ENCODE results near the gene GALE. TPM values are rescaled to one million over a fixed set of nuclear protein-coding genes. Genes with fewer than 3 reads are reported as not detected.

GALE gene
- total and polyA plus RNA-seq, 2 donors (not counting 1 experiment from before 2014, with no cell fraction given): 11.9 to 16.0 TPM

DNA sequence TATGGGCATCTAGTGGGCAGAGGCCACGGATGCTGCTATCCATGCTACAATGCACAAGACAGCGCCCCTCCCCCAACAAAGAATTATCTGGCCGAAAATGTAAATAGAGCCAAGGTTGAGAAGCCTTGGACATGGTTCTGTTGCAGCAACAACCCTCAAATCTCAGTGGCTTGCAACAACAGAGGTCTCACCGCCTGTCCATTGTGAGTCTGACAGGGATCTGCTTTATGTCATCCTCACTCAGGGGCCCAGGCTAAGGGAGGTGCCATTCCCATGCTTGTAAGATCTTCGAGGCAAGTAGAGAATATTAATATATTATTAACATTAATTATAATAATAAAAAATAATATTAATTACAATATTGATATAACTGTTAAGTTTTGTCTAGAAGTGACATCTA lies 31.8 kb downstream of the GALE start:
- H4K20me1 ChIP-seq (ENCODE audit: control insufficient read depth, extremely low read depth, insufficient read depth, low read length): no peaks in the 10 kb centered on the region
- H3K9me3 ChIP-seq (ENCODE audit: control insufficient read depth, insufficient read depth, low read depth, low read length): no peaks in the 10 kb centered on the region
- no peak for DNase-seq (ENCODE audit: low read depth in 2 of 2)
- no peaks in the 10 kb centered on the region for H3K79me2 ChIP-seq (ENCODE audit: control insufficient read depth, insufficient read depth, low read length)
- peaks cover 2% of the 10 kb centered on the region for H3K36me3 ChIP-seq (ENCODE audit: control insufficient read depth, insufficient read depth, low read length)
- H3K27me3 ChIP-seq (ENCODE audit: control insufficient read depth, insufficient read depth, low read length): no peaks in the 10 kb centered on the region
- no peak overlapping the region for H3K9ac ChIP-seq (ENCODE audit: insufficient read depth, low read length)
- H2AFZ ChIP-seq (ENCODE audit: low read length): no peak overlapping the region
- H3K4me3 ChIP-seq (replicated peaks in 1 of 4; ENCODE audit: control extremely low read depth in 1 of 4, insufficient read depth in 1 of 4, low read depth in 3 of 4, low read length in 4 of 4): no peak overlapping the region
- TF ChIP-seq EZH2 (IDR thresholded peaks at IDR 0.05; ENCODE audit: low read length, missing control alignments): no peak
- TF ChIP-seq, protein P1, sequence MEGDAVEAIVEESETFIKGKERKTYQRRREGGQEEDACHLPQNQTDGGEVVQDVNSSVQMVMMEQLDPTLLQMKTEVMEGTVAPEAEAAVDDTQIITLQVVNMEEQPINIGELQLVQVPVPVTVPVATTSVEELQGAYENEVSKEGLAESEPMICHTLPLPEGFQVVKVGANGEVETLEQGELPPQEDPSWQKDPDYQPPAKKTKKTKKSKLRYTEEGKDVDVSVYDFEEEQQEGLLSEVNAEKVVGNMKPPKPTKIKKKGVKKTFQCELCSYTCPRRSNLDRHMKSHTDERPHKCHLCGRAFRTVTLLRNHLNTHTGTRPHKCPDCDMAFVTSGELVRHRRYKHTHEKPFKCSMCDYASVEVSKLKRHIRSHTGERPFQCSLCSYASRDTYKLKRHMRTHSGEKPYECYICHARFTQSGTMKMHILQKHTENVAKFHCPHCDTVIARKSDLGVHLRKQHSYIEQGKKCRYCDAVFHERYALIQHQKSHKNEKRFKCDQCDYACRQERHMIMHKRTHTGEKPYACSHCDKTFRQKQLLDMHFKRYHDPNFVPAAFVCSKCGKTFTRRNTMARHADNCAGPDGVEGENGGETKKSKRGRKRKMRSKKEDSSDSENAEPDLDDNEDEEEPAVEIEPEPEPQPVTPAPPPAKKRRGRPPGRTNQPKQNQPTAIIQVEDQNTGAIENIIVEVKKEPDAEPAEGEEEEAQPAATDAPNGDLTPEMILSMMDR (conservative IDR thresholded peaks at IDR 0.05 in 1 of 2, IDR thresholded peaks at IDR 0.05 in 1 of 2; ENCODE audit: low read depth in 1 of 2, low read length in 2 of 2): no peak
- no peaks in the 10 kb centered on the region for H3K4me1 ChIP-seq (ENCODE audit: control insufficient read depth, extremely low read depth, insufficient read depth, low read length)
- H3K27ac ChIP-seq (ENCODE audit: insufficient read depth, low read length): no peak overlapping the region
- H3K4me2 ChIP-seq (ENCODE audit: extremely low read depth, insufficient read depth, low read length): no peak overlapping the region

DNA sequence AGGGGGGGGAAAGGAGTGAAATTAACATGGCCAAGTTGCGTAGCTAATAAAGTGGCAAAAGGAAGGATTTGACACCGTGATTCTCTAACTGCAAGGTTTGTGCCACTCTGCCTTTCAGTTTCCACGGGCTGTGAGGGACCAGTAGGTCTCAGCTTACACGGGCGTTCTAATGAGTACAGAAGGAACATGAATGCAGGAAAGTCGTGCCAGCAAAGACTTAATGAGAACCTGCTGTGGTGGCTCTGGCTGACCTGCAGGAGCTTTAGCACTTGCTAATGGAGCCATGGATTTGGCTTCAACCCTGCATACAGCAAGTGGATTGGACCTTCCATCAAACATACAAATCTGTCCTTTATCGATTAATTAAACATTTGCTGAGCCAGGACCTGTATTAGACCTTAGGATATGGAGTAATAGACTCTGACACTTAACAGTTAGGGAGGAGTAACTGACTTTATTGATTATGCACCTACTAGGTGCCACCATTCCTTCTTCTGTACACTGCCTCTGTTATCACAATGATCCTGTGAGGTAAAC lies 37.4 kb downstream of the GALE start:
- TF ChIP-seq, protein P1 (conservative IDR thresholded peaks at IDR 0.05 in 1 of 2, IDR thresholded peaks at IDR 0.05 in 1 of 2; ENCODE audit: low read depth in 1 of 2, low read length in 2 of 2): no peak
- TF ChIP-seq EZH2 (IDR thresholded peaks at IDR 0.05; ENCODE audit: low read length, missing control alignments): no peak
- no peaks in the 10 kb centered on the region for H3K4me1 ChIP-seq (ENCODE audit: control insufficient read depth, extremely low read depth, insufficient read depth, low read length)
- H3K4me2 ChIP-seq (ENCODE audit: extremely low read depth, insufficient read depth, low read length): no peak overlapping the region
- no peaks in the 10 kb centered on the region for H3K79me2 ChIP-seq (ENCODE audit: control insufficient read depth, insufficient read depth, low read length)
- no peak overlapping the region for H2AFZ ChIP-seq (ENCODE audit: low read length)
- peaks cover 3% of the 10 kb centered on the region for H4K20me1 ChIP-seq (ENCODE audit: control insufficient read depth, extremely low read depth, insufficient read depth, low read length)
- H3K27ac ChIP-seq (ENCODE audit: insufficient read depth, low read length): no peak overlapping the region
- H3K27me3 ChIP-seq (ENCODE audit: control insufficient read depth, insufficient read depth, low read length): no peaks in the 10 kb centered on the region
- H3K36me3 ChIP-seq (ENCODE audit: control insufficient read depth, insufficient read depth, low read length): peaks cover 10% of the 10 kb centered on the region
- DNase-seq (ENCODE audit: low read depth in 2 of 2): no peak
- no peaks in the 10 kb centered on the region for H3K9me3 ChIP-seq (ENCODE audit: control insufficient read depth, insufficient read depth, low read depth, low read length)
- H3K4me3 ChIP-seq (replicated peaks in 1 of 4; ENCODE audit: control extremely low read depth in 1 of 4, insufficient read depth in 1 of 4, low read depth in 3 of 4, low read length in 4 of 4): no peak overlapping the region
- no peak overlapping the region for H3K9ac ChIP-seq (ENCODE audit: insufficient read depth, low read length)

DNA sequence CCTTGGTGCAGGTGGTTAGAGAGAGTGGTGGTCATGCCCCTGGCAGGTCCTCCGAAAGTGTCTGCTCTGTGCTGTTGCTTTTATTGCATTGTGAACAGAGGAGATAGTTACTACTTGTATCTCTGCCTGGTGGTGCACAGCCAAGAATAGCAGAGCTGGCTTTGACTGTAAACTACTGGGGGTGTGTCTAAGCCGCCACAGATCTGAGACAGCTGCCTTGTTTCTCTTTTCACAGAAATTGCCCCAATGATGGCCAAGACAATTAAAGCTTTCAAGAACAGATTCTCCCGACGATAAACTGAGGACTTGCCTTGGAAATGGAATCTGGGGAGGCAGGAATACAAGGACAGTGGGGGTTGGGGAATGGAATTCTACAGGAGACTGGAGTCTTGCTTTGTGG lies 41.3 kb downstream of the GALE start:
- no peak overlapping the region for H3K4me2 ChIP-seq (ENCODE audit: extremely low read depth, insufficient read depth, low read length)
- H3K79me2 ChIP-seq (ENCODE audit: control insufficient read depth, insufficient read depth, low read length): peaks cover 3% of the 10 kb centered on the region
- no peaks in the 10 kb centered on the region for H3K9me3 ChIP-seq (ENCODE audit: control insufficient read depth, insufficient read depth, low read depth, low read length)
- no peak overlapping the region for H2AFZ ChIP-seq (ENCODE audit: low read length)
- peak; percentile 31 to 54 for DNase-seq (ENCODE audit: low read depth in 2 of 2)
- no peak for TF ChIP-seq EZH2 (IDR thresholded peaks at IDR 0.05; ENCODE audit: low read length, missing control alignments)
- TF ChIP-seq, protein P1 (conservative IDR thresholded peaks at IDR 0.05 in 1 of 2, IDR thresholded peaks at IDR 0.05 in 1 of 2; ENCODE audit: low read depth in 1 of 2, low read length in 2 of 2): no peak
- no peak overlapping the region for H3K4me3 ChIP-seq (replicated peaks in 1 of 4; ENCODE audit: control extremely low read depth in 1 of 4, insufficient read depth in 1 of 4, low read depth in 3 of 4, low read length in 4 of 4)
- H3K4me1 ChIP-seq (ENCODE audit: control insufficient read depth, extremely low read depth, insufficient read depth, low read length): peaks cover 8% of the 10 kb centered on the region
- no peak overlapping the region for H3K27ac ChIP-seq (ENCODE audit: insufficient read depth, low read length)
- H3K36me3 ChIP-seq (ENCODE audit: control insufficient read depth, insufficient read depth, low read length): peaks cover 31% of the 10 kb centered on the region
- no peaks in the 10 kb centered on the region for H3K27me3 ChIP-seq (ENCODE audit: control insufficient read depth, insufficient read depth, low read length)
- H3K9ac ChIP-seq (ENCODE audit: insufficient read depth, low read length): no peak overlapping the region
- peaks cover 3% of the 10 kb centered on the region for H4K20me1 ChIP-seq (ENCODE audit: control insufficient read depth, extremely low read depth, insufficient read depth, low read length)
